NOMO-1 (cell line): ENCODE data around the gene DGKG.

ENCODE experiments used
- DNase-seq, 2 experiments: peaks; one replicate each; lab custom pipeline; 2025; ENCODE audit not compliant: unreplicated experiment in 2 of 2; lab: John Stamatoyannopoulos, UW

DGKG gene

DNA sequence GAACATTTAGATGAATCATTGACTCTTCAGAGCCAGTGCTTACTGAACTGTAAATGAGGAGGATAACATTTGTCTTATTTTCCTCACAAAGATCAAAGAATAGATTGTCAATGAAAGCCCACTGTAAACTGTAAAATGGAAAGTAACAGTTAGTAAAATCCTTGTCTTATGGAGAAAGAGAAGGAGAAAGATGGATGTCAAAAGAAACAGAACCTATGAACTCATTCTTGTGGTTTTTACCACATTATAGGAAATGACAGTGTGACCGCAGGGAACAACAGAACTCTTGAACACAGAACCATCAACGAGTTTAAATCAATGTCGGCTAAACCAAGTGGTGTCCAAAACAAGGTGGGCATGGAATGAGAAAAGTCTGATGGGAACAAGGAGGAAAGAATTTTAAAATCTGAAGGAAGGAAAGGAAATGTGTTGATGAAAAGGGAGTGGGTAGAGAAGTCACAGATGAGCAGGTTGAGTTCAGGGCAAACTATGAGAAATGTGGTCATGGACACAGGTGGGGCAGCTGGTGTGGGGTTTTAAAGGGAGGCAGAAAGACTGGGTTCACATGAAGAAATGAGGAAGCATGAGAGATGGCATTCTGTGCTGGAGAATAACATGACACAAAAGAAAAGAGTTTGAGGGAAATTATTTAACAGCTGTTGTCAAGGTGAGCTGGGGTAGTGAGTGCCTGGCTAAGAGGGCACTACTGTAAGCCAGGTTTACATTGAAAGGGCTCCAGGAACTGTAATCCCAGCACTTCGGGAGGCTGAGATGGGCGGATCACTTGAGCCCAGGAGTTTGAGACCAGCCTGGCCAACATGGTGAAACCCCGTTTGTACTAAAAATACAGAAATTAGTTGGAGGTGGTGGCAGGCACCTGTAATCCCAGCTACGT lies 210.7 kb downstream of the DGKG start:
- peak in 1 of 2 experiments; percentile 75 for DNase-seq

DNA sequence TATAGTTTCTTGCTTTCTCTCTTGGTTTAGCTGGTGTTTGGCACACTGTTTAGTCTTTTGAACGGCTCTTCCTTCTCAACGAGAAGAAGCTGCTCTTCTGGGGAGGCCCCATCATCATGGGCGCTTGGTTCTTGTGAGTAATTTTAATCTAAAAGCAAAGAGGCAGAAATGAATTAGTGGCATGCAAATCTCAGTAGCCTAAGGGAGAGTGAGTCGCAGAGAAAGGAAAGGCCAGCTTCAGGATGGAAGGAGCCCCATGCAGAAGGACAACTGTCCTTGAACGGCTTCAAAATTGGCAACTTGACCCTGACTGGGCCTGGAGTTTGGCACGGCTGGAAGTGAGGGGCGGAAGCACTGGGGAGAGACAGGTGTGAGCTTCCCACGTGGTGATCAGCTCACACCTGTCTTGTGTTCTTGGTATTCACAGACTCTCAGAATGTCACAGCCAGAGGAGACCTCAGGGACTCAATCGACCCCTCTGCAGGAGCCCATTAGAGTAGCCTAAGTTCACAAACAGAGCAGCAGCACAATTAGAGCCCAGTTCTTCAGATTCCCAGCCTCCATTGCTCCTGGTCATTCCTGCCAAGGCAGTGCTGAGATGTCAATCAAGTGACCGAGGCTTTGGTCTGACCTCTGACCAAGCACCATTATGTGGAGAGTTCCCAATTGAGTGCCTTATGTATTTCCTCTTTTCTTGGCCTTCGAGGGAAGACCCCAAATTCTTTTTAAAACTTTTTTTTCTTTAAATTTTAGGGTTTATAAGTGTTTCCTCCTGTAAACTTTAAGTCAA lies 211.8 kb downstream of the DGKG start:
- DNase-seq: no peak

DNA sequence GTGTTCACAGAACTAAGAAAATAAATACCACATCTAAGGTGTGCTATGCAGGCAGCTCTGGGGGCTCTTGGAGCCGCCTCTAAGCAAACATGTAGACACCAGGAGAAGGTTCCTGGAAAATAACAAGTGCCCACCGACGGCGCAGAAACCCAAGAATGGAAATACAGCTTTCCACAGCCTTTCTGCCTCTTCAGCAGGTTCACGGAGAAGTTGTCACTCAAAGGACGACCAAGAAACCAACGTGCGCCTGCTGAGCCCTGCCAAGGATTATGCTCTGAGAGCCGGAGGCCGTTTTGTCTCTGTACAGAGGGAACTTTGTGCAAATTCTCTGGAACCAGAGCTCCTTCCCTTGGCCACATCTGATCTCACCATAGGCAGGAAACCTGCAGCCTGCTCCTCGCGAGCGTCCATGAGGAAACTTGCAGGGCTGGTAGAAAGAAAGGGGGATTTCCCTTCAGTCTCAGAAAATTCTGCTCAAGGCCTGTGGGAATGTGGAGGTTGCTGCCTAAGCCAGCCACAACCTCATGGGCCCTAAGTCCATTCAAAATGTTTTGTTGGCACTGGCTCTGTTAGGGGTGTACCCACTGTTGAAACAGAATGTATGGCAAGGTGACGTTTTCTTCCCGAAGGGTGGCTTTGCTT lies 212.6 kb downstream of the DGKG start:
- no peak for DNase-seq

DNA sequence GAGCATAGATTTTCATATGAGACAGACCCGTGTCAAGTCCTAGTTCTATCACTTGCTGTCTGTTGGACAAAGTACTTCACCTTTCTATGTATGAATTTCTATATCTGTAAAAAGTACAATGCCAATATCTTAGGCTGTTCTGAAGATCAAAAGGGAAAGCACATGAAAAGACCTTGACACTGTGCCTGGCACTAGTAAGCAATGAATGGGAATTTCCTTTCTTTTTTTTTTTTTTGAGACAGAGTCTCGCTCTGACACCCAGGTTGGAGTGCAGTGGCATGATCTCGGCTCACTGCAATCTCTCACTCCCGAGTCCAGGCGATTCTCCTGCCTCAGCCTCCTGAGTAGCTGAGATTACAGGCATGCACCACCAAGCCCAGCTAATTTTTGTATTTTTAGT lies 217.8 kb downstream of the DGKG start:
- DNase-seq: no peak

DNA sequence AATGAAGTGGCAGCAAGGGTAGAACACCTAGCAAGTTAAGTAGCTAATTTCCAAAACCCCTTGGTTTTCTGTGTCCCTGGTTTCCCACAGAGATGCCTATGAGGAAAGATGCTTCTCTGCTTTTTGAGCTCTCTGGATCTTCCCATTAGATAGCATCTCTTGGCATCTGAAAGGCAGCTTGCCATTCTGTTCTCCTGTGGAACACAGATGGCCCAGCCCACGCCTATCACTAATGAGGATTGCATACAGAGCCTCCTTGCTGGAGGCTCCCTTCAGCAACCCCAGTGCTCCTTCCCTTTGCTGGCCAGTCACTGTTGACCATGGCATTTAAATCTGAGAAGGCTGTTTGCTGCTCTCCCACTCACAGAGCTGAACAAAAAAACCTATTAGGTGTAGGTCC lies 218.8 kb downstream of the DGKG start:
- DNase-seq: no peak

DNA sequence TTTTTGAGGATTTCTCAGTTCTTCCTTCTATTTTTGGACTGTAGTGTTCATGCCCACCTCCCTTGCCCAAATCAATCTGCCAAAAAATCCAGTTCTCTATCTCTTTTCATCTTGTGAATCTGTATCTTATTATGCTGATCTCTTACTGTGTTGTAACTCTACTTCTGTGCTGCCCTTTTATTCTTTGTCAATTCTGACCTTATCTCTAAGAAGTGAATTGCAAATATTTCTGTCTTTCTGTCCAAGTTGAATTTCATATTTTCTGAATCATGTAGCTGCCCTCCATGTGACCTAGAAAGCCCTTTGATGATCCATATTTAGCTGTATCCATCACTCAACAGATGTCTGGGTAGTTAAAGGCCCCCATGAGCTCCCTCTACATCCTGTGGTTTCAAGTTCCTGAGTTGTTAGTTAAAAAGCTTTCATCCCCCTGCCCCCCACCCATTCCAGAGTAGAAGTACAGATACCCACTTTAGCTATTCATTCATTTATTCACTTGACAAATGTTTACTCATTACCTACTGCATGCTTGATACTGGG lies 219.6 kb downstream of the DGKG start:
- no peak for DNase-seq

DNA sequence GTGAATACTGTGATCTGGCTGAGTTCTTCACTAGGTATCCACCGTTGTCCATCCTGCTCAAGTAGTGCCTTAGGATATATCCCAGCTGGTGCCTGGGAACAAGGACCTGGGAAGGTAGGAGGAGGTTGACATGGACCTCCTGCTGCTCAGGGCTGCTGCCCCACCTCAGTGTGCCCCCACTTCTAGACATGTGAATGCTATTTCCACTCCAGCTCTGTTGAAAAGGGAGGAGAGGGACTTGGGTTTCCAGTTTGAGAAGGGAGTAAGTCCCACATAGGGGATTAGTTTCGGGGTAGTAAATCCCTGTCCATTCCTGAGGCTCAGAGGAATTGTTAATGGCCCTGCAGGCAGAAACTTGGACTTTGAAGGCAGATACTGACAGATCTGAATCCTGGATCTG lies 220.2 kb downstream of the DGKG start:
- no peak for DNase-seq

DNA sequence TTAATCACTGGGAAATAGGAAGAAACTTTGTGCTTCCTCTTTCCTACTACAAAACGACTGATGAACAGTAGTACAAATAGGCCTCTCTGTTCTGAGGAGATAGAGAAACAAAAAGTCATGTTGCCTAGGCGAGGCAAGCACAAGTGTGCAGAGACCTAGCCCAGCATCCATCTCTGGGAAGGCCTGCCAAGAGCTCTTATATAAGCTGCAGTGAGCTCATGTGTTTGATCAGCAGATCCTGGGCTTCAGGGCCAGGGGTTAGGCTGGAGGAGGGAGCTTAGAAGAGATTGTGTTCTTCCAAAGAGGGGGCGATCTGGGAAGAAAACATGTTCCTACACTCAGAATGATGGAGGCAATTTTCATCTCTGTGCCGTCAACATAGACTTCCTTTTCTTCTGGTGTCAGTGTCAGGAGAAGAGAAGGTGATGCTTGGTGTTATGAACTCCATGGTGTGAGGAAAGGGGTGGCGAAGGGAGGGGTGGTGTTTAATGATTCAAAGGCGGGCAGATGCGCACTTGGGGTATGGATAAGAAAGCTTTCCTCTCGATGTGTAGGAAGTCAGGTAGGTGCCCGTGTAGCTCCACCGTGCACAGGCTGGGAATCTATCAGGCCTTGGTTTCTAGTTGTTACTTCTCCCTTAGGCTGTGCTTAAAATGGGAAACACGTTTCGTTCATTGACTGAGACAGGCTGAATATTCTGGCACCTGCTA lies 223.6 kb downstream of the DGKG start:
- DNase-seq: no peak

DNA sequence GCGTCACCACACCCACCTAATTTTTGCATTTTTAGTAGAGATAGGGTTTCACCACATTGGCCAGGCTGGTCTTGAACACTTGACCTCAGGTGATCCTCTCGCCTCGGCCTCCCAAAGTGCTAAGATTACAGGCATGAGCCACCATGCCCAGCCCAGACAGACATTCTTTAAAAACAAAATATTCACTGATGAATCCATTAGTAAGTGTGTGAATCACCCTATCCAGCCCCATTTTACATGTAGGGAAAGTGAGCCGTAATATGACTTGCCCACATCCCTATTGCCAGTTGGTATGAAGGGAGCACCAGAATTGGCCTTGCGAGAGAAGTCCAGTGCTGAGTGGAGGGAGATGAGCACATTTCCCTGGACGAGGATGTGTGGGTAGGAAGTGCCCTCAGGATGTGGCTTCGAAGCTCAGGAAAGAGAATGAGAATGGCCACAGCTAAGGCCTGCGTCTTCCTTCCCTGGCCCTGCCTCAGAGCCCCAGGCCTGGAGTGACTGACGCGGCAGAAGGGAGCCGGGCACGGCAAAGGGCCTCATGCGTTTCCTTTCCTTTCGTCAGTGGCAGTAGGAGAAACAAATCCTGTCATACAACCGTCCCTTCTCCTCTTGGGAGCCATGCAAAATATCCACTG lies 224.9 kb downstream of the DGKG start:
- no peak for DNase-seq

DNA sequence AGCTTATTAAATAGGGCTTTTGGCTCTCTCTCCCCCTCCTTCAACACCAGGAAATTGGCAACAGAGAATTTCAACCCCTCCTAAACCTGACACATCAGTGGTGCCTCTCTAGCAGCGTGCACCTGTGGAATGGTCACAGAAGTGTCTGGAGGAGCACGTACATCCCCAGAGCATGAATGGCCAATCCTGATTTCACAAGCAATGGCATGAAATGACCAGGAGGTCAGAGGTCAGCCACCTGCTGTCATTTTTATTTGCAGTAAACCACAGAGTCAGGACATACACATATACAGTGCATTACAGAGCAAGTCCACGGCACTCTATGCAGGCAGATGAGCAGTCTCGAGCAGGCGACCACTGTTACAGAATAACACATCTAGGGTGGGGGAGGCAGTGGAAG lies 228.1 kb downstream of the DGKG start:
- DNase-seq: no peak

DNA sequence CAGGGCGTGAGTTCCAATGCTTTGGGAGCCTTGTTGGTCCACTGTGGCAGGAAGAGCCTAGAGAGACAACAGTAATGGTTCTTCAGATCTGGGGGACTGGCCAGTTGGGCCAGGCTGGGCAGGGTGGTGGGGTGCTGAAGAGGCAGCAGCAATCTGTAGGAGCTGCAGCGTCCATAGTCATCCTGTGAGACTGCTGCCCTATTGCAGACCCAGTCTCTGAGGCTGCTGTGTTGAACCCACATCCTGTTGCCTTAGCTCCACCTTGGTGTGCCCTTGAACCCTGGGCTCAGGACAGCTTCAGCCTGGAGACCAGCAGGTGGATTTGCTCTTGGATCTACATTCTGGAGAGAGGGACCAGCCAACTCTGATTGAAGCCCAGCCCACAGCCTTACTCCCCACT lies 229.5 kb downstream of the DGKG start:
- DNase-seq: no peak

DNA sequence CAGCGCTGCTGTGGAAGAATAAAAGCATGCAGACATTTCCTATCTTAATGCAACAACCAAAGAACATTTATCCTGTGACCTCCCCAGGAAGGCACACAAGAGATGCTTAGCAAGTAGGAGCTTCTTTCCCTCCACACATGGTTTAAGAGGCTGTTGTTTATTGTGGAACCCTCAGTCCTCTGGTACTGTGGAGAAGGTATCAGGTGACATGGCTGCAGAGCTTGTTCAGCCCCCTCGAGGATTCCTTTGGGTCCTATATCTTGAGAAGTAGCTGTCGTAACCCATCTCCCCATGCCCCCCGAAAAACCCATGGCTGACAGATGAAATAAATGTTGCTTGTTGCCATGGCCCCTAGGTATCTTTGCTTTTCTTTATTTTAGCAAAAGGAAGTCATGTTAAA lies 232.8 kb downstream of the DGKG start:
- no peak for DNase-seq

DNA sequence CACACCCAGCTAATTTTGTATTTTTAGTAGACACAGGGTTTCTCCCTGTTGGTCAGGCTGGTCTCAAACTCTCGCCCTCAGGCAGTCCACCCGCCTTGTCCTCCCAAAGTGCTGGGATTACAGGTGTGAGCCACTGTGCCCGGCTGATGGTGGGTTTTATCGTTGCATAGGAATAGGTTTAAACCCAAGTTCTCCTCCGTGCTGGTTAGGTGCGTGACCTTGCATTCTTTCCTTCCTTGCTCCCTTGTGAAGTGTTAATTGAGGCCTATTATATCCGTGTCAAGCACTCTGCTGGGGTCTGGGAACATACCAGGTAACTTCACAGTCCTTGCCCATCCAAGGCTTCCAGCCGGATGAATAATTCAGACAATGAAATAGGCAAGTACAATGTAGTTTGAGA lies 233.9 kb downstream of the DGKG start:
- no peak for DNase-seq

DNA sequence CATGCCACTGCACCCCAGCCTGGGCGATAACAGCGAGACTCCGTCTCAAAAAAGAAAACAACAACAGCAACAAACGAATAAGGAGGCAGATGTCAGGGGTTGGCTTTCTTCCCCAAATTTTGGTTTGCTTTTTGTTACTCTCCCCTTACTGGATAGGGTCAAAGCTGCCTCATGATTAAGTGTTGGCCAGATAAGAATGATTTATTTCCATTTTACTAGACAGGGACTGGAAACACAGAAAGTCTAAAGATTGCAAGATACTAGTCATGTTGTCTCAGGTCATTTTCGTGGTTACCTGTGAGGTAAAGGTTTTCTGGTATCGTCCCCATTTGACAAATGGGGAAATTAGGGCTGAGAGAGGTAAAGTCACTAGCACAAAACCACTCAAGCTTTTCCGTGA lies 234.6 kb downstream of the DGKG start:
- DNase-seq: no peak

DNA sequence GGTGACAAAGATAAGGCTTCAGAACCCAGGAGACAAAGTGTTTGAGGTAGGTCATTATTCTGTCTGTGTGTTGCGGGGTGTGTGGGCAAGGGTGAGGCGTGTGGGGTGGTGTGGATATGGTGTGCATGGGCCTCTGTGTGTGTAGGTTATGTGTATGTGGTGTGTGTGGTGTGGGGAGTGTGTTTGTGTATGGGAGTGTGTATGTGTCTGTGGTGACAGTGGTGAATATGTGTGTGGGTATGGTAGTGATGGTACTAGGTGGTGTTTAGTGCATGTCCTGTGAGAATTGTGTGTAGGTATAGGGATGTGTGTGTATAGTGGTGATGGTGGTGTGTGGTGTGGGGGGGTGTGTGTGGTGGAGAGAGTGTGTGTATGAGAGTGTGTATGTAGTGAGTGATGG lies 236.9 kb downstream of the DGKG start:
- no peak for DNase-seq

DNA sequence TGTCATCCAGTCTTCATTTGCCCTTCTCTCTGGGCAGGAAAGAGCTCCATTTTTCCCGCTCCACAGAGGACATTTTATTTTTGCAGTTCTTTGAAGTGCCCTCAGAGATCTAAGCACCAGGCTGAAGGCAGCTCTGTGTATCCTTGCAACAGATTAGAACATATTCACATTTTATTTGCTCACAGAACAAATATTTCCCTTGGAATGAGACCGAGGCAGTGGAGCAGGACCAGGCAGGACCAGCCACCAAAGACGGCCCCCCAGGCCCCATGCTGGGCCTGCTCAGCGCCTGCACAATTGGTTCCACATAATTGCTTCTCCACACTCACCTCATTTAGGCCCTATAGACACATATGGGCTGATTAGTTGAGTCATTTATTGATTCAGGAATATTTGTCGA lies 237.4 kb downstream of the DGKG start:
- no peak for DNase-seq

DNA sequence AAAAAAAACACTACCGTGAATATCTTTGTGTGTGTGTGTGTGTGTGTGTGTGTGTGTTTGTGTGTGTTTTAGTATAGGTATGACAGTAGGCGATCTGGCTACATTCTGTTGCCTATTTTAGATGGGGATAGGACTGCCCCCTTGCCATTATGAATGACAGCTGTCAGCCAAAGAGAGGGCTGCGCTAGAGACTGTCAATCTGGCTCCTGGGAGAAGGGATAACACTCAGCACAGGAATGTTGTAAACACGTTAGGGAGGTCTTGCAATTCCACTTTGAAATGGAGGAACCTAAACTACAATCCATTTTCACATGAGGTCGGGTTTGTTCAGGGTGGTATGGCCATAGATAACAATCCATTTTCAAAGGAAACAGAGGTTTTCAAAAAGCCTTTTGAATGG lies 239.0 kb downstream of the DGKG start:
- no peak for DNase-seq

DNA sequence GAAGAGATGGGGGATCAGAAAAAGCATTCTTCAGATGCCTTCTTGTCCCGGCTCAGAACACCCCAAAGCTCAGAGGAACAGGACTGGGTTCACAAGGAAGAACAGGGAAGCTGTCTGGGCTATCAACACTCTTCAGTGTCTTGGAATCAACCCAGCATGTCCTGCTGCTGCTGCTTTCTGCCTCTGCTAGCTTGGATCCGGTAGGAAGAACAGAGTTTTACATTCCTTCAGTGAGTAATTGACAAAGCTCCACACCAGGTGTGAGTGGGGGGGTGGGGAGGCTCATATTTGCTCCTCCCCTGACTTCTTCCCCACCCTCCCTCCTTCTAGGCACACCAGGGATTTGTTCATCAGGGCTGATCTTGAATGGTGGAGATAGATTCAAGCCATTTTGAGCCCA lies 240.1 kb downstream of the DGKG start:
- DNase-seq: no peak

DNA sequence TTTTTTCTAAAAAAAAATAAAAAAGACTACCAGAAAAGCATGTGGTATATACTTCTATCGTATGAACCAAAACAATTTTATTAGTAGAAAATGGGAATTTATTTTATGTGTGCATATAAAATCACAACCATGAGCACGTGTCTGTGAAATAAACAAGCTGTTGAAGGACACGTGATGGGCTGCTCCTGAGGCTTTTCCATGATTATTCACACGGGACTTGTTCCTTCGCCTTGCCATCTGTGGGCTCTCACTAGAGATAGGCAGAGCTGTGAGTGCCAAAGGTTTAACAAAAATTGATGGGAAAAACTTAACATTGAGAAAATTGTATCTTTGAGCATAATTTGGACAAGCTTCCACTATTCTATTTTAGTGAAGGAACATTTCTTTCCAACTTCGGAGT lies 240.8 kb downstream of the DGKG start:
- DNase-seq: no peak

DNA sequence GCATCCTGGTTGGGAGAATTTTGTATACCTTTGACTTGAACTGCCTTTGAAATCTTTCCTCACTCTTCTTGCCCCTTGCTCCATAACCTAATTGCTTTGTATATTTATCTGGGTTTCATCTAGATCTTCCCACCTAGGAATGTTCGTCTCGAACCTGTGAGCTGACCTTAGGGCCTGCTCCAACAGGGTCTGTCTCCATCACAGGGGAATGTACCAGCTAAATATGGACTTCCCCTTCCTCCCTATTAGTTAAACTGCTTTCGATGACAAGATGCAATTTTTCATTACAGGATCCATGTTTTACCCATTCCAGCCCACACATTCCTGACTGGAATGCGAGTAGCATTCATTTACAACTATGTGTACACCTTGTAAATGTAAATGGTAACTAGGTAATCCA lies 242.5 kb downstream of the DGKG start:
- no peak for DNase-seq
